Measurements from ENCODE around the gene TMEM184B. TPM values are rescaled to one million over a fixed set of nuclear protein-coding genes. Genes with fewer than 3 reads are reported as not detected.

The TMEM184B gene
- total RNA-seq, 3 donors from 2014 or later, result 30.6 to 49.5 (median 42.4) TPM

DNA sequence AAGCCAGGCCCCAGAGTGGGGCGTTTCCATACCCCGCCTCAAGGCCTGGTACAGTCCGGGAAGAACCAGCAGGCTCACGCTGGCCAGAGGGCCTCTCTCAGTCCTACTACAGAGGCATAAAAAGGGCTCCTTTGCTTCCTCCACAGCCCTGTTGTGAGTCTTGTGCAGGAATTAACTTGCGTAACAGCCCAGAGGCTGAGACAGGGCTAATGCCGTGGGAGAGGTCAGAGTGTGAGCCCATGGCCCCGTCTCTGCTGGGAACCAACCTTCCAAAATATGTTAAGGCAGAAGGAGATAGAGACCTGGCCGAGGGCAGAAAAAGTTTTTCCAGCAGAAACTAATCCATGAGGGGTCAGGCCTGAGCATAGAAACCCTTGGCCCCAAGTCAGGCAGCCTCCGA lies 19.9 kb upstream of the TMEM184B start:
- intact Hi-C loops (cut with DNase I; ENCODE audit: low total_unique reads), result no loop called here
- H3K36me3 ChIP-seq, result peaks cover 7% of the 10 kb centered on the region
- no peaks in the 10 kb centered on the region for H3K4me1 ChIP-seq
- H3K4me3 ChIP-seq, result no peak overlapping the region
- H3K27ac ChIP-seq, result peak overlapping the region; percentile 97
- TF ChIP-seq, protein P1, sequence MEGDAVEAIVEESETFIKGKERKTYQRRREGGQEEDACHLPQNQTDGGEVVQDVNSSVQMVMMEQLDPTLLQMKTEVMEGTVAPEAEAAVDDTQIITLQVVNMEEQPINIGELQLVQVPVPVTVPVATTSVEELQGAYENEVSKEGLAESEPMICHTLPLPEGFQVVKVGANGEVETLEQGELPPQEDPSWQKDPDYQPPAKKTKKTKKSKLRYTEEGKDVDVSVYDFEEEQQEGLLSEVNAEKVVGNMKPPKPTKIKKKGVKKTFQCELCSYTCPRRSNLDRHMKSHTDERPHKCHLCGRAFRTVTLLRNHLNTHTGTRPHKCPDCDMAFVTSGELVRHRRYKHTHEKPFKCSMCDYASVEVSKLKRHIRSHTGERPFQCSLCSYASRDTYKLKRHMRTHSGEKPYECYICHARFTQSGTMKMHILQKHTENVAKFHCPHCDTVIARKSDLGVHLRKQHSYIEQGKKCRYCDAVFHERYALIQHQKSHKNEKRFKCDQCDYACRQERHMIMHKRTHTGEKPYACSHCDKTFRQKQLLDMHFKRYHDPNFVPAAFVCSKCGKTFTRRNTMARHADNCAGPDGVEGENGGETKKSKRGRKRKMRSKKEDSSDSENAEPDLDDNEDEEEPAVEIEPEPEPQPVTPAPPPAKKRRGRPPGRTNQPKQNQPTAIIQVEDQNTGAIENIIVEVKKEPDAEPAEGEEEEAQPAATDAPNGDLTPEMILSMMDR (IDR thresholded peaks at IDR 0.05), result no peak
- TF ChIP-seq POLR2A (IDR thresholded peaks at IDR 0.05), result no peak
- no peak for TF ChIP-seq POLR2AphosphoS5 (IDR thresholded peaks at IDR 0.05)
- no peaks in the 10 kb centered on the region for H3K9me3 ChIP-seq
- no peak for DNase-seq (ENCODE audit: low spot score in 2 of 2)
- no peaks in the 10 kb centered on the region for H3K27me3 ChIP-seq

DNA sequence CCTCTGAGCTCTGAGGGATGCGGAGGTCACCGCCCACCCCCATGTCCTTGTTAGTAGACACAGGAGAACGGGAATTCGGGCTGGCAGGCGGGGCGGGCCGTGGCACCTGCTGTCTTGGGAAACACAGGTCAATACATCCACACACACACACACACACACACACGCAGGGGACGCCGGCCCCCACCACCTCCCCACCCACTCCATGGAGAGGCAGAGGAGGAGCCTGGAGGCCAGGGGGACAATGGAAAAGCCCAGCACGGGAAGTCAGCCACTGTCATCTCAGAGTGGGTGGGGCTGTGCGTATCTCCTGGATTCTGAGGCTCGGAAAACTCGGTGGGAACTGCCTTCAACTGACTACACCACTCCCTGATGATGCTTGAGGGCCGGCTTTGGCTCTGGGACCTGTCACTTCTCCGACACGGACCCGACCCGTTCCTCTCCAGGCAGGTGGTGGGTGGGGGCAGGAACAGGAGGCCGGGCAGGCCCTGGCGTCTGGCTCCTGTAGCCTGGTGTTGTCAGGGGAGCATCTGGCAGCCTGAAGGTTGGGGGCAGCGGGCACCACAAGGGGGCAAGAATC lies 18.5 kb upstream of the TMEM184B start:
- H3K4me1 ChIP-seq, result no peaks in the 10 kb centered on the region
- H3K4me3 ChIP-seq, result no peak overlapping the region
- peaks cover 7% of the 10 kb centered on the region for H3K36me3 ChIP-seq
- H3K9me3 ChIP-seq, result no peaks in the 10 kb centered on the region
- no peaks in the 10 kb centered on the region for H3K27me3 ChIP-seq
- peak overlapping the region; percentile 13 to 77 for H3K27ac ChIP-seq
- intact Hi-C loops (cut with DNase I; ENCODE audit: low total_unique reads), result no loop called here
- no peak for DNase-seq (ENCODE audit: low spot score in 2 of 2)
- TF ChIP-seq POLR2AphosphoS5 (IDR thresholded peaks at IDR 0.05), result no peak
- no peak for TF ChIP-seq POLR2A (IDR thresholded peaks at IDR 0.05)
- TF ChIP-seq, protein P1 (IDR thresholded peaks at IDR 0.05), result no peak

- no peak for TF ChIP-seq POLR2AphosphoS5 (IDR thresholded peaks at IDR 0.05)
- TF ChIP-seq, protein P1 (IDR thresholded peaks at IDR 0.05), result no peak
- TF ChIP-seq POLR2A (IDR thresholded peaks at IDR 0.05), result no peak
- intact Hi-C loops (cut with DNase I; ENCODE audit: low total_unique reads), result no loop called here
- Histone ChIP-seq H3K4me1 (no peaks in the 10 kb centered on the region), H3K4me3 (no peak overlapping the region), H3K27ac (peak overlapping the region; percentile 22 to 35), H3K36me3 (peaks cover 7% of the 10 kb centered on the region), H3K9me3 (no peaks in the 10 kb centered on the region), H3K27me3 (no peaks in the 10 kb centered on the region)
- no peak for DNase-seq (ENCODE audit: low spot score in 2 of 2)
Observed at GRCh38 chr22:38290347-38290746, 17.5 kb upstream of the TMEM184B start.

GRCh38 chr22:38289583-38290082 lies 16.8 kb upstream of the TMEM184B start:
- peak overlapping the region; percentile 22 to 35 for H3K27ac ChIP-seq
- H3K36me3 ChIP-seq, result peaks cover 7% of the 10 kb centered on the region
- no peaks in the 10 kb centered on the region for H3K4me1 ChIP-seq
- TF ChIP-seq, protein P1 (IDR thresholded peaks at IDR 0.05), result no peak
- TF ChIP-seq POLR2A (IDR thresholded peaks at IDR 0.05), result no peak
- TF ChIP-seq POLR2AphosphoS5 (IDR thresholded peaks at IDR 0.05), result no peak
- intact Hi-C loops (cut with DNase I; ENCODE audit: low total_unique reads), result no loop called here
- H3K9me3 ChIP-seq, result no peaks in the 10 kb centered on the region
- DNase-seq (ENCODE audit: low spot score in 2 of 2), result no peak
- H3K27me3 ChIP-seq, result no peaks in the 10 kb centered on the region
- no peak overlapping the region for H3K4me3 ChIP-seq

DNA sequence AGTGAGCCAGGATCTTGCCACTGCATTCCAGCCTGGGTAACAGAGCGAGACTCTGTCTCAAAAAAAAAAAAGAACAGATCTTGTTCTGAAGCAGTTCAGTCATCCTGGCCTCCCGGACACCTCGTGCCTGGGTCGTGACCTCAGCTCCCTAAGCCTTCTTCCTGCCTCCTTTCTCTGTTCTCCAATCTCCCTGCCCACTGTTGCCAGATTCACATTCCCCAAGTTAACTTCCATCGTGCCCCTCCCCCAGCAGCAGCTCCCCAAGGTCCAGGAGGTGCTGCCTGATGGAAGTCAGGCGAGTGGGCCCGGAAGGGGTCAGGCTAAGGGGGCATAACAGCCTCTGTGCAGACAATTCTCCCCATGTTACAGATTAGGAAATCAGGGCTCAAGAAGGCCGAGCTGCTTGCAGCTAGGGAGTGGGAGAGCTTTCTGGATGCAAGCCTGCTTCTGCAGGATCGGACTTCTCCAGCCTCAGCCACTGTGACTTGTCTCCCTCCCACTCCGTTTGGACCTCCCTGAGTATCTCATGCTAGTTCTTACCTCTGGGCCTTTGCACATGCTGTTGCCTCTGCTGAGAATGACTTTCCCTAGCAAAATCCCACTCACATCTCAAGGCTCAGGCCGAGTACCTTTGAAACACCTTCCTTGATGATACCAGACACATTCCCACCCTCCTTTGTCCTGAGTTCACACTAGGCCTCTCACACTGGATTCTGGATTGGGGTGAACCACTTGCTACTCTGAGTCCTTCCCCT lies 14.3 kb upstream of the TMEM184B start:
- intact Hi-C loops (cut with DNase I; ENCODE audit: low total_unique reads), result no loop called here
- Histone ChIP-seq H3K27ac (no peak overlapping the region), H3K36me3 (no peaks in the 10 kb centered on the region), H3K4me3 (no peak overlapping the region), H3K9me3 (no peaks in the 10 kb centered on the region), H3K27me3 (no peaks in the 10 kb centered on the region), H3K4me1 (no peaks in the 10 kb centered on the region)
- no peak for DNase-seq (ENCODE audit: low spot score in 2 of 2)
- TF ChIP-seq POLR2AphosphoS5 (IDR thresholded peaks at IDR 0.05) (no peak), POLR2A (IDR thresholded peaks at IDR 0.05) (no peak)
- TF ChIP-seq, protein P1 (IDR thresholded peaks at IDR 0.05), result no peak
